CD4-positive, CD25-positive, alpha-beta regulatory T cell (primary cell): ENCODE data around the gene LAMA3. TPM values are rescaled to one million over a fixed set of nuclear protein-coding genes. Genes with fewer than 3 reads are reported as not detected.
A peak's percentile ranks its signal among the peaks of the same experiment; 100 is the strongest.

ENCODE experiments used
- ATAC-seq, 2 donors: fragments of 150-1000 bp; cut with Tn5 transposase; one replicate each; pipeline ENCODE4 v1.10.0; 2021; ENCODE audit warnings: low read depth in 2 of 2, moderate number of reproducible peaks in 2 of 2, moderate library complexity in 1 of 2
- DNase-seq, 3 donors: peaks; one replicate each; pipeline versions ENCODE4 v3.0.0 to v3.0.0-alpha.2; 2012 to 2022; ENCODE audit warnings: mixed read lengths in 1 of 3
- H3K27ac ChIP-seq: one replicate; pipeline ENCODE4 v1.7.0; 2013; ENCODE audit warnings: mild to moderate bottlenecking, low read length; ENCODE audit not compliant: insufficient read depth, poor library complexity, severe bottlenecking
- H3K27me3 ChIP-seq: one replicate; pipeline ENCODE4 v1.7.0; 2013; ENCODE audit warnings: low read length; ENCODE audit not compliant: control insufficient read depth, insufficient read depth
- H3K36me3 ChIP-seq: one replicate; pipeline ENCODE4 v1.7.0; 2013; ENCODE audit warnings: mild to moderate bottlenecking, low read length, moderate library complexity; ENCODE audit not compliant: control insufficient read depth, insufficient read depth
- H3K4me1 ChIP-seq: 2 replicates; pipeline ENCODE4 v1.7.0; 2013; ENCODE audit warnings: mild to moderate bottlenecking, low read length; ENCODE audit not compliant: insufficient read depth, control insufficient read depth, poor library complexity, severe bottlenecking
- H3K4me3 ChIP-seq: one replicate; pipeline ENCODE4 v1.7.0; 2013; ENCODE audit warnings: low read depth, mild to moderate bottlenecking, low read length, moderate library complexity
- H3K9me3 ChIP-seq, 2 experiments: 1 replicate in 1 of 2; 2 replicates in 1 of 2; pipeline ENCODE4 v1.7.0; 2013; ENCODE audit warnings: low read length in 2 of 2, mild to moderate bottlenecking in 1 of 2, moderate library complexity in 1 of 2; ENCODE audit not compliant: control insufficient read depth in 2 of 2
- H3K27ac Mint-ChIP-seq, 3 donors: one replicate each; pipeline ENCODE4 v1.8.0; 2020 to 2022; ENCODE audit warnings: mild to moderate bottlenecking in 3 of 3, mixed read lengths in 3 of 3, moderate library complexity in 2 of 3
- H3K27me3 Mint-ChIP-seq: one replicate; pipeline ENCODE4 v1.8.0; 2022; ENCODE audit warnings: mild to moderate bottlenecking, mixed read lengths
- H3K36me3 Mint-ChIP-seq: one replicate; pipeline ENCODE4 v1.8.0; 2020; ENCODE audit warnings: mixed read lengths
- H3K4me1 Mint-ChIP-seq, 4 donors: one replicate each; pipeline ENCODE4 v1.8.0; 2020 to 2022; ENCODE audit warnings: mixed read lengths in 4 of 4, mild to moderate bottlenecking in 1 of 4
- H3K4me3 Mint-ChIP-seq, 4 donors: one replicate each; pipeline ENCODE4 v1.8.0; 2020 to 2022; ENCODE audit warnings: mild to moderate bottlenecking in 4 of 4, mixed read lengths in 4 of 4, moderate library complexity in 3 of 4
- H3K9me3 Mint-ChIP-seq, 7 donors: one replicate each; pipeline ENCODE4 v1.8.0; 2020 to 2022; ENCODE audit warnings: mixed read lengths in 7 of 7, mild to moderate bottlenecking in 3 of 7, moderate library complexity in 2 of 7
- polyA plus RNA-seq, 4 donors: library from polyadenylated mRNA; unstranded; fragments of 300-500 nt; fragmentation: Illumina TruSeq; gene quantifications; one replicate each; pipeline ENCODE4 v1.2.3, GENCODE V29; 2021
- total RNA-seq: library from RNA; stranded (reverse); gene quantifications from one replicate; pipeline ENCODE4 v1.2.3, GENCODE V29; 2022

The LAMA3 gene
- total and polyA plus RNA-seq, 5 donors from 2014 or later = 0.31 TPM; not detected in 4

GRCh38 chr18:23916338-23916737 lies 227.1 kb downstream of the LAMA3 start:
- DNase-seq (no peak), ATAC-seq (no peak)
- H3K4me3 ChIP-seq = no peak overlapping the region
- no peaks in the 10 kb centered on the region for H3K27me3 ChIP-seq
- peaks cover 9% of the 10 kb centered on the region for H3K4me1 ChIP-seq
- no peaks in the 10 kb centered on the region for H3K9me3 ChIP-seq
- no peaks in the 10 kb centered on the region for H3K36me3 Mint-ChIP-seq
- peak overlapping the region in 2 of 3 donors; percentile 20 to 32 for H3K27ac Mint-ChIP-seq
- no peak overlapping the region for H3K4me3 Mint-ChIP-seq
- H3K27ac ChIP-seq = no peak overlapping the region
- peaks cover 10 to 21% (median 12%) of the 10 kb centered on the region in 4 donors for H3K4me1 Mint-ChIP-seq
- H3K36me3 ChIP-seq = no peaks in the 10 kb centered on the region
- no peaks in the 10 kb centered on the region for H3K9me3 Mint-ChIP-seq
- peaks cover 4% of the 10 kb centered on the region for H3K27me3 Mint-ChIP-seq

DNA sequence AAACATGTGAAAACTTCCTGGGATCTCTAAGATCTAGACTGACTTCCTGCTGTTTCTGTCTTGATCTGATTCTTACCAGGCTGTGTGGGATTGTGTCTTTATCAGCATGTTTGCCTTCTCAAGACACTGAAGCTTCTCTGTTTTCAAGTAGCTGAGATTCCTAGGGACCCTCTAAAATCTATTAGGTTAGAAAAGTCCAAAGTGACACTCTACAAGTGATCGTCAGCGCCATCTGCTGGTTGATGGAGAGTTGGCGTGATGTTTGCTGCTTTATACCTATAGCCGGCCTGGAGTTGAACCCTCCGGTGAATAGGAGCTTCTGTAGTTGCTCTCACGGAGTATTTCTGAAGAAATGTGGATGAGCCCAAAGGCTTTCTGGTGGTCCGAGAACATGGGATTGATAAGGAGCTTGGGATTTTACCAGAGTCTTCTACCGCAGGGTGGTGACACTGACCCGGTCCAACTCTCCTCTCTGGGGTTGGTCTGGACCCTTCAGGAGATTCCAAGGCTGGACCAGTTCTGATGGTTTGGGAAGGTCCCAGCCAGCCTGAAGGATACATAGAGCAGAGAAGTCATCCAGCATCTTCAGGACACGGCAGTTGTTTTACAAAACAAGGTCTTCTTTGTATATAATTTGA lies 229.3 kb downstream of the LAMA3 start:
- Mint-ChIP-seq H3K27ac (peak overlapping the region in 2 of 3 donors; percentile 47 to 48), H3K9me3 (peaks cover 0 to 3% (median 0%) of the 10 kb centered on the region in 7 donors), H3K4me3 (no peak overlapping the region), H3K4me1 (peaks cover 10 to 30% (median 17%) of the 10 kb centered on the region in 4 donors), H3K36me3 (peaks cover 8% of the 10 kb centered on the region), H3K27me3 (peaks cover 4% of the 10 kb centered on the region)
- H3K27me3 ChIP-seq = no peaks in the 10 kb centered on the region
- H3K4me1 ChIP-seq = peaks cover 9% of the 10 kb centered on the region
- ATAC-seq (peak; percentile 66 to 67), DNase-seq (peak; percentile 63 to 82 (median 68))
- no peak overlapping the region for H3K4me3 ChIP-seq
- no peaks in the 10 kb centered on the region for H3K9me3 ChIP-seq
- no peaks in the 10 kb centered on the region for H3K36me3 ChIP-seq
- H3K27ac ChIP-seq = no peak overlapping the region

GRCh38 chr18:23920054-23920453 lies 230.8 kb downstream of the LAMA3 start:
- Mint-ChIP-seq H3K27ac (peak overlapping the region; percentile 5 to 89 (median 20)), H3K4me1 (peaks cover 10 to 30% (median 17%) of the 10 kb centered on the region in 4 donors), H3K36me3 (peaks cover 8% of the 10 kb centered on the region)

GRCh38 chr18:23921716-23922285 lies 232.5 kb downstream of the LAMA3 start:
- H3K27ac Mint-ChIP-seq = no peak overlapping the region
- ATAC-seq (no peak), DNase-seq (no peak)
- Histone ChIP-seq H3K9me3 (no peaks in the 10 kb centered on the region), H3K36me3 (no peaks in the 10 kb centered on the region), H3K27ac (no peak overlapping the region), H3K4me1 (peaks cover 9% of the 10 kb centered on the region), H3K27me3 (no peaks in the 10 kb centered on the region), H3K4me3 (no peak overlapping the region)
- H3K27me3 Mint-ChIP-seq = peaks cover 4% of the 10 kb centered on the region
- peaks cover 0 to 3% (median 0%) of the 10 kb centered on the region in 7 donors for H3K9me3 Mint-ChIP-seq
- H3K4me1 Mint-ChIP-seq = peaks cover 7 to 34% (median 19%) of the 10 kb centered on the region in 4 donors
- peaks cover 8% of the 10 kb centered on the region for H3K36me3 Mint-ChIP-seq
- no peak overlapping the region for H3K4me3 Mint-ChIP-seq

More at GRCh38 chr18:23920054-23920453, 230.8 kb downstream of the LAMA3 start:
- peaks cover 4% of the 10 kb centered on the region for H3K27me3 Mint-ChIP-seq
- Histone ChIP-seq H3K9me3 (no peaks in the 10 kb centered on the region), H3K4me3 (no peak overlapping the region), H3K36me3 (no peaks in the 10 kb centered on the region), H3K4me1 (peaks cover 9% of the 10 kb centered on the region), H3K27me3 (no peaks in the 10 kb centered on the region), H3K27ac (no peak overlapping the region)
- ATAC-seq = peak; percentile 71 to 85
- H3K4me3 Mint-ChIP-seq = no peak overlapping the region
- DNase-seq = peak in 1 of 3 donors; percentile 34
- H3K9me3 Mint-ChIP-seq = peaks cover 0 to 3% (median 0%) of the 10 kb centered on the region in 7 donors

- H3K36me3 ChIP-seq = no peaks in the 10 kb centered on the region
- H3K27me3 ChIP-seq = no peaks in the 10 kb centered on the region
- DNase-seq = no peak
- Mint-ChIP-seq H3K36me3 (peaks cover 8% of the 10 kb centered on the region), H3K4me1 (peaks cover 7 to 34% (median 20%) of the 10 kb centered on the region in 4 donors), H3K27me3 (peaks cover 4% of the 10 kb centered on the region), H3K4me3 (no peak overlapping the region), H3K27ac (peak overlapping the region in 2 of 3 donors; percentile 57 to 70), H3K9me3 (peaks cover 0 to 3% (median 0%) of the 10 kb centered on the region in 7 donors)
- no peaks in the 10 kb centered on the region for H3K9me3 ChIP-seq
- peaks cover 9% of the 10 kb centered on the region for H3K4me1 ChIP-seq
- no peak for ATAC-seq
- no peak overlapping the region for H3K4me3 ChIP-seq
- no peak overlapping the region for H3K27ac ChIP-seq
These were observed 233.7 kb downstream of the LAMA3 start for GRCh38 chr18:23922939-23923338.

GRCh38 chr18:23924813-23925212 lies 235.6 kb downstream of the LAMA3 start:
- peaks cover 10 to 37% (median 26%) of the 10 kb centered on the region in 4 donors for H3K4me1 Mint-ChIP-seq
- H3K4me1 ChIP-seq = peaks cover 11% of the 10 kb centered on the region
- H3K4me3 ChIP-seq = no peak overlapping the region
- peaks cover 8% of the 10 kb centered on the region for H3K36me3 Mint-ChIP-seq
- peaks cover 0 to 3% (median 0%) of the 10 kb centered on the region in 7 donors for H3K9me3 Mint-ChIP-seq
- H3K27me3 ChIP-seq = no peaks in the 10 kb centered on the region
- no peaks in the 10 kb centered on the region for H3K36me3 ChIP-seq
- no peak for ATAC-seq
- no peak overlapping the region for H3K4me3 Mint-ChIP-seq
- no peak overlapping the region for H3K27ac Mint-ChIP-seq
- no peaks in the 10 kb centered on the region for H3K27me3 Mint-ChIP-seq
- H3K9me3 ChIP-seq = no peaks in the 10 kb centered on the region
- no peak overlapping the region for H3K27ac ChIP-seq
- no peak for DNase-seq

DNA sequence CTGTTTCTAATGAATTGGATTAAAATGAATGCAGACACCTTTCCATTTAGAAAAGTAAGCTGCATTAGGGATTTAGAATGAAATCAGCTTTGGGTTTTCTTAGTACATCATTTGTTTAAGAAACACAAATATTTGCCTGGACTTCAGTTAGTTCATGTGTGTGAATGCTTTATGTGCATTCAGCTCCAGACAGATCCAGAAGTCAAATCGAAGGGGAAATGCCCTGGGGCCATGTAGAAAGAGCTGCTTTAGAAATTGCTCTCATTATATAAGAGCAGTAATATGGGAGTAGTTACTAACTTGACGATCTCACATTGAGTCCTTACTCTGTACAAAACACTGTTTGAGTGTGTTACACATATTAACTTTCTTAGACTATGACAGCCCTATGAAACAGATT lies 237.3 kb downstream of the LAMA3 start:
- Histone ChIP-seq H3K27me3 (no peaks in the 10 kb centered on the region), H3K4me1 (peaks cover 15% of the 10 kb centered on the region), H3K36me3 (no peaks in the 10 kb centered on the region), H3K4me3 (no peak overlapping the region), H3K9me3 (no peaks in the 10 kb centered on the region), H3K27ac (no peak overlapping the region)
- no peak for DNase-seq
- H3K4me1 Mint-ChIP-seq = peaks cover 14 to 39% (median 27%) of the 10 kb centered on the region in 4 donors
- H3K4me3 Mint-ChIP-seq = no peak overlapping the region
- H3K27me3 Mint-ChIP-seq = no peaks in the 10 kb centered on the region
- ATAC-seq = no peak
- peaks cover 8% of the 10 kb centered on the region for H3K36me3 Mint-ChIP-seq
- peak overlapping the region in 1 of 3 donors; percentile 15 for H3K27ac Mint-ChIP-seq
- H3K9me3 Mint-ChIP-seq = peaks cover 0 to 3% (median 0%) of the 10 kb centered on the region in 7 donors
